HG03342 (cell line): Measurements from ENCODE around the gene QSOX2.
A peak's percentile ranks its signal among the peaks of the same experiment; 100 is the strongest.

Experiments
- ATAC-seq: cut with Tn5 transposase; IDR thresholded peaks from one replicate; pipeline ENCODE4 v1.9.1; 2021; ENCODE audit warnings: mild to moderate bottlenecking, moderate library complexity; ENCODE audit not compliant: unreplicated experiment

QSOX2 gene, protein sequence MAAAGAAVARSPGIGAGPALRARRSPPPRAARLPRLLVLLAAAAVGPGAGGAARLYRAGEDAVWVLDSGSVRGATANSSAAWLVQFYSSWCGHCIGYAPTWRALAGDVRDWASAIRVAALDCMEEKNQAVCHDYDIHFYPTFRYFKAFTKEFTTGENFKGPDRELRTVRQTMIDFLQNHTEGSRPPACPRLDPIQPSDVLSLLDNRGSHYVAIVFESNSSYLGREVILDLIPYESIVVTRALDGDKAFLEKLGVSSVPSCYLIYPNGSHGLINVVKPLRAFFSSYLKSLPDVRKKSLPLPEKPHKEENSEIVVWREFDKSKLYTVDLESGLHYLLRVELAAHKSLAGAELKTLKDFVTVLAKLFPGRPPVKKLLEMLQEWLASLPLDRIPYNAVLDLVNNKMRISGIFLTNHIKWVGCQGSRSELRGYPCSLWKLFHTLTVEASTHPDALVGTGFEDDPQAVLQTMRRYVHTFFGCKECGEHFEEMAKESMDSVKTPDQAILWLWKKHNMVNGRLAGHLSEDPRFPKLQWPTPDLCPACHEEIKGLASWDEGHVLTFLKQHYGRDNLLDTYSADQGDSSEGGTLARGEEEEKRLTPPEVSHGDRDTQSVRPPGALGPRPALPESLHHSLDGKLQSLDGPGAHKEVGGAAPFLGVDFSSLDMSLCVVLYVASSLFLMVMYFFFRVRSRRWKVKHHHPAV

DNA sequence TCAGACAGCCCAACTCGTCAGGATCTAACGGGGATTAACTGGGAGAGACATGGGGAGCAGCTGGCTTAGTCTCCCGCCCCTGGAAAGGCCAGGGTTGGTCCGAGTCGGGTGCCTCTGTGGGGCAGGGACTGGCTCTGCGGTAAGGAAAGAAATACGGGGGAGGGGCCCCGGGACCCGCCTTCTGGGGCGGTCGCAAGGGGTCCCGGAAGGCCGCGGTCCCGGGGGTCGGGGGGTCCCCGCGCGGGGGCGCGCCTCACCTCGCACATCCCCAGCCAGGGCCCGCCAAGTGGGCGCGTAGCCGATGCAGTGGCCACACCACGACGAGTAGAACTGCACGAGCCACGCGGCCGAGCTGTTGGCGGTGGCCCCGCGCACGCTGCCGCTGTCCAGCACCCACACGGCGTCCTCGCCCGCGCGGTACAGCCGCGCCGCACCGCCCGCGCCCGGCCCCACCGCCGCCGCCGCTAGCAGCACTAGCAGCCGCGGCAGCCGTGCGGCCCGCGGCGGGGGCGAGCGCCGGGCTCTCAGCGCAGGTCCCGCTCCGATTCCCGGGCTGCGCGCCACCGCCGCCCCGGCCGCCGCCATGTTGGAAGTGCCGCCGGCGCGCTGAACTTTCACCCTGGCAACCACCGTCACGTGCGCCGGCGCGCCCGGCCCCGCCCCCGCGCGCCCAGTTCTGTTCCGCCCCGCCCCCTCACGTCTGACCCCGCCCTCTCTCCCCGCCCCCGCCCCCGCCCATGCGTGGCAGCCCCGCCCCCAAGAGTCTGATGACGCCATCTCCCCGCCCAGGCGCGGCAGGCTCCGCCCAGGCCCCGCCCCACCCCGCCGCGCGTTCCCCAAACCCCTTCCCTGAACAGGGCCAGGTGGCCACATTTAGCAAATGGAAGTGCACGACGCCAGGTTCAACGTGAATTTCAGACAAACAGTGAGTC, at the start of gene QSOX2:
TSS of gene QSOX2 (minus strand) at position 594 of the 932 bp plus-strand sequence. CDS start at position 585, 9 bp downstream.
- peak; percentile 45 for ATAC-seq

DNA sequence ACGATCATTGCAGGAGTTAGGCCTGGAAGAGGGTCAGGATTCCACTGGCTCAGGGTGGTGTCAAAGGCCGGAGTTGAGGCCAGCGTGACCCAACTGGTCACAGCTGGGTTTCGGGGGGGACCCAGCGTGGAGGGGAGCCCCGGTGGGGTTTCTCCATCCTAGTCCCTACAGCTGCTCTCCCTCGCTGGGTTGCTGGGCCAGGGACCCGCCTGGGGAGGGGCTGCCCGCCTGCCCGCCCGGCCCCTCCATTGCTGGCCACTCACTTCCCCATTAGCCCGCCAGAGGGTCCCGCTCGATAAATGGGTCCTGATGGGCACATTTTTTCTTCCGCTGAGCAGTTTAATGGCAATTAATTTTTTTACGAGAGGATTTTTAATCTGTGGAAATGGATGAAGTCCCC, 49.4 kb upstream of the QSOX2 start:
- ATAC-seq = no peak

DNA sequence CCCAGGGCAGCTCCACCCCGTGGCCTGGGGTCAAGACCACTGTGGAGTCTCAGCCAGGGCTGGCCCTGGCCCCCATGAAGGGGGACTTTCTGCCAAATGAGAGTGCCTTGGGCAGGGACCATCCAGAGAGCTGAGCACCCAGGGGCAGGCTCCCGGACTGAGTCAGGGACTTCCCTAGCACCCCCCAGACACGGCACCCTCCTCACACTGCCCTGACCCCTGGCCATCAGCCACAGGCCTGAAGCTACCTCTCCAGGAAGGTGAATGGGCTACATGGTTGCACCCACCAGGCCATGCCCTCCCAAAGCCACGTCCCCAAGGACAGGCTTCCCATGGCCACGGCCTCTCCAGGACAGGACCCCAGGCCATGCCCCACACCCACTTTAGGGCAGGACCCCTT, 48.8 kb upstream of the QSOX2 start:
- no peak for ATAC-seq

DNA sequence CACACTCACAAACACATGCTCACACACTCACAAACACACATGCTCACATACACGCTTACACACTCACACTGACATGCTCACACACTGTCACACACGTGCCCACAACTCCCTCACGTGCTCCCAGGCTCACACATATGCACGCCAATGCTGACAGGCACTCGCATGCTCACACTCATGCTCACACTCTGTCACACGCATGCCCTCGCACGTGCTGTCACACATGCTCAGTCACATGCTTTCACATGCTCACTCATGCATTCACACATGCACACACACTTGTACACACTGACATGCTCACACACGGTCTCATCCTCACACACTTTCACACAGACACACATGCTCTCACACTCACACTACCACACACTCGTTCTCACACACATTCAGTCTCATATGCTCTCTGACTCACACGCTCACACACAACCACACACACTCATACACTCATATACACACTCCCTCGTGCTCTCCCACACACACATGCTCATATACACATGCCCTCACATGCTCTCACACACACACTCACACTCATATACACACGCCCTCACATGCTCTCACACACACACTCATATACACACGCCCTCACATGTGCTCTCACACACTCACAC, 48.0 kb upstream of the QSOX2 start:
- no peak for ATAC-seq

DNA sequence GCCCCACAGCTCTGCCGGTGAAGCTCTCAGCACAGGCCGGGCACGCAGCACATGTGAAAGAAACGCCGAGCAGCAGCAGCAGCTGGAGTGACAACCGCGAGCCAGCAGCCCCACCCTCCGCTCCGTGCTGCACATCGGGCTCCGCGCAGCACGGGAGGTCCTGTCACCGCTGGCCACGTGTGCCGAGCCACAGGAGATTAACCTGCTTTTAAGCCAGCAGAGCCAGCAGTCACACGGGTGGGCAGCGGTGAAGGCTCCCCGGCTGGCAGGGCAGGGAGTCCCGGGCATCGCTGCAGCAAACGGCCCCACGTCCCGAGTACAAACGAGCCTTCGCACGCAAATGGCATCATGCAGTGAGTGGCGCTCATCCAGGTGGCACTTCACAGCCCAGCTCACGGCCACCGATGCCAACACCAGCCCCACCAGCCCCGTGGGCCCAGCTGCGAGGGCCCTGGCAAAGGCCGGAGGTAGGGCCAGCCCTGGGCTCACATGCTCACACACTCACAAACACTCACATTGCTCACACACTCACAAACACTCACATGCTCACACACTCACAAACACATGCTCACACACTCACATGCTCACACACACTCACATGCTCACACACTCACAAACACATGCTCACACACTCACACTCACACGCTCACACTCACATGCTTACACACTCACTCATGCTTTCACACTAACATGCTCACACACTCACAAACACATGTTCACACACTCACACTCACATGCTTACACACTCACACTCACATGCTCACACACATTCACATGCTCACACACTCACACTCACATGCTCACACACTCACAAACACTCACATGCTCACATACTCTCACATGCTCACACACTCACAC, 47.2 kb upstream of the QSOX2 start:
- no peak for ATAC-seq

DNA sequence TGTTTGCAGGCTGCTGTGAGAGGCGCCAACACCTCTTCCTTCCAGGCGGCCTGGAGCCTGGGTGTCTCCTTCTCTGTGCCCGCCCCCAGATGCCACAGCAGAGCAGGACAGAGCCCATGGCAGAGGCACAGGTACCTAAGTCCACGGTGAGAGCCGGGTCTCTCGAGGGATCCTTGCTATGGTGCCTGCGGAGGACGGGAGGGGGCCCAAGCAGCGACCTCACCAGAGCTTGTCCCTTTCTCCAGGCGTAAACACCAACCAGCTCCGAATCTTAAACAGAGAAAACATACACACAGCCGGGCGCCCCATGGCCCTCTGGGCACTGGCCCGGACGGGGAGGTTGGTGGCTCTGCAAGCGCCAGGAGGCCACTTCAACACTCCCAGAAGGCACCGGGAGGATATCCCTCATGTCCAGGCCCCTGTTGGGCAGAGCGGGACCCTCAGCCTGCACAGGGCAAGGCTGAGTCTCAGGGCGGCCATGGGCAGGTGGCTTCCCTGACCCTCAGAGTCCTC, 46.5 kb upstream of the QSOX2 start:
- ATAC-seq = no peak

DNA sequence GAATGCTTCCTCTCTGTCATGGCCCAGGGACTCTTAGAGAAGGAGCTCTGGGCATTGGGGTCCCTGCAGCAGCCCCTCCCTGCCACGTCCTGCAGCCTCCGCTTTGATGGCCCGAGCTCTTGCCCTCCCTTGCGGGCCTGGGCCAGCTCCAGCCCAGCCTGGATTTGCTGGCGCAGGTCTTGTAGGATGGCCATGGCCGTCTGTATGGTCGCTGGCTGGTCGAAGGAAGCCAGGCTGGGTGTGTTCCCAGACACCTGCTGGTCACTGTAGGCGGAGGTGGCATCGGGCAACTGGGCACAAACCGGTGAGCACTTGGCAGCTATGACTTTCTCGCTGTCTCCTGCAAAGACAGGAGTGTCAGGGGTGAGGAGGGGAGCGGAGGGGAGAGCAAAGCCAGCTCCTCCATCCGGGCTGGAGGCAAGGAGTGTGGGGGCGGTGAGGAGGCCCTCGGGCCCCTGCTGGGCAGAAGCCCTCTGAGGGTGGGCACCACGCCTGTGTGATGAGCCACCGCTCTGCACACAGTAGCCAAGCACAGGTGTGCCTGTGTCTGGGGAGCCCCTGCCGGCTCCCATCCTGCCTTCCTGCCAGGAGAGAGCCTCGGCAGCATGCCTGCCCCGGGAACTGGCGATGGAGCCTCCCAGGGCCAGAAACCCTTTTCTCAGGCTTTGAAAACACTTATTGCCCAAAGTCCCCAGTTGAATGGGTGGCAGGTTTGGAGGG, 45.9 kb upstream of the QSOX2 start:
- ATAC-seq = no peak

DNA sequence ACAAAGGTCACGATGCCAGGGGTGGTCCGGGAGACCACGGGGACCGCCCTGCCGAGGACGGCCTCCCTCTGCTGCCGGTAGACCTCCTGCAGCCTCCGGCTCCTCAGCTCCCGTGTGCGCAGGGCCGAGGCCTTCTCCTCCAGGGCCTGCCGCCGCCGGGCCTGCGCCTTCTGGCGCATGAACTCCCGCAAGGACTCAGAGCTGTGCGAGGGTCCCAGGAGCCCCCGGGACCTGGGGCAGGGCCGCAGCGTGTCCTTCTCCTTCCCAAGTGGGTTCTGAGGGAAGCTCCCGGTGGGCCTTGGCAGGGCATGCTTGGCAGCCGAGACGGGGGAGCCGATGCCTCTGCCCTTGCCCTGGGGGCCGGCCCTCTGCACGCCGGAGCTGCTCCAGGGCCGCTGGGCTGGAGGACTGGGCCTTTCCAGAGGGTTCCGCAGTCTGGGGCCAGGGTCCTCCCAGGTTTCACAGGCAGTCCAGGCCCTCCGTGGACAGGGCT, 44.9 kb upstream of the QSOX2 start:
- no peak for ATAC-seq

DNA sequence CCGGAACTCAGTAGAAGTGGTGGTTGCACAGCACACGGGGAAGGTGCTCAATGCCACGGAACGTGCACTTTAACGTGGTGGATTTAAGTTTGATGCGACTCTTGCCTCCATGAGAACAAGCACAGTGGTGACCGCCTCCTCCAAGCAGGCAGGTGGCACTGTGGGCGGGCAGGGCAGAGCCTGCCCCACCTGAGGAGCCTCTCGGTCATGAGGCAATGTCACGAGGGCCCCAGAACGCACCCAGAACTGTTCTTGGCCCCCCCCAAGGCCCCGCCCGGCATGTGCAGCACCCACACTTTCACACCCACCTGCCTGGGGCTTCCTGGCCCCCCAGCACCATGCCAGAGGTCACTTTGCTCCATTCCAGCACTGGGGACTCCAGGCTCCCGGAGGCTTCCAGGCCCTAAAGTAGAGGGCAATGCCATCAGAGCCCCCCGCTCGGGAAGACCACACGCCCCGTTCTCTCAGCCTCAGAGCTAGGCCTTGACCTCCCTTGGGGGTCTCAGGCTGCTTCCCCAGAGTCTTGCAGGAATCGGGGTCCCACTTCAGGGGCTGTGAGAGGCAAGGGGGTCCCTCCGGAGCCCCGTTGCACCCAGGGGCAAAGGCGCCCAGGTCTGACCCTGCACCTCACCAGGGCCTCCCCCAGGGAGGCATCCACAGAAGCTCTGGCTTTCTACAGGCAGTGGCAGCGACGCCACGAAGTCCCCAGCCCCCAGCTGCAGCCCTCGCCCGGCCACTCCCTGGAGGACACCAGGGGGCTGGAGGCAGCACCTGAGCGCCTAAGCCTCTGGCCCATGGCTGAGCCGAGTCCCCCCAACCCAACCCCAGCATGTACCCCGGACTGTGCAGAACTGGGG, 44.3 kb upstream of the QSOX2 start:
- ATAC-seq = no peak

DNA sequence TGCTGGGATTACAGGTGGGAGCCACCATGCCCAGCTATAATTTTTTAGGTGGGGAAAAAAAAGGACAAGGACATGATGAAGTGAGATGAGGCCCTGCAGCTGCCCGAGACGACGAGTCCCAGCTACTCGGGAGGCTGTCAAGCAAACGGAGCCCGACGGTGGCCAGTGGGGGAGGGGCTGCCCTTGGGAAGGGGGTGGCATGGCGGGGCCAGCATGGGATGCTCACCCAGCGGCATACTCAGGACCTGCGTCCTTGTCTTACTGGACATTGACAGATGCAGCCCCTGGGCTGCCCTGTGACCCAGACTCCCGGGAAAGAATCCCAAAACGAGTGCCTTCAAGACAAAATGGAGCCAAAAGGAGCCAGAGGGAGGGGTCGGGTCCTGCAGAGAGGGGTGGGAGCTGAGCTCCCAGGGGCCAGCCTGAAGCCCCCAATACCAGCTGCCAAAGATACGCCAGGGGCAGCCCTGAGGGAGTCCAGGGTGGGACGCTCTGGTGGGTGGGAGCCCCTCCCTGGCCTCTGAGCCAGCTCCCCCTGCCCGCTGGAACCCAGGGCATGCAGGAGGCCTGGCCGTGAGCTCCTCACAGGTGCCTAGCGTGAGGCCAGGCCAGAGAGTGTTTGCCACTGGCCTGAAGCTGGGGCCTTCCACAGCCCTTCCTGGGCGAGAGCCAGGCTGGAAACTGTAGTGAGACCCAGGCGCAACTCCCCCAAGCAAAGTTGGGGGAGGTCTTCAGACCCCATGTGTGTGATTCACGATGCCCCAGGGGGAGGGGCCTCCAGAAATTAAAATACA, 42.5 kb upstream of the QSOX2 start:
- ATAC-seq = no peak

DNA sequence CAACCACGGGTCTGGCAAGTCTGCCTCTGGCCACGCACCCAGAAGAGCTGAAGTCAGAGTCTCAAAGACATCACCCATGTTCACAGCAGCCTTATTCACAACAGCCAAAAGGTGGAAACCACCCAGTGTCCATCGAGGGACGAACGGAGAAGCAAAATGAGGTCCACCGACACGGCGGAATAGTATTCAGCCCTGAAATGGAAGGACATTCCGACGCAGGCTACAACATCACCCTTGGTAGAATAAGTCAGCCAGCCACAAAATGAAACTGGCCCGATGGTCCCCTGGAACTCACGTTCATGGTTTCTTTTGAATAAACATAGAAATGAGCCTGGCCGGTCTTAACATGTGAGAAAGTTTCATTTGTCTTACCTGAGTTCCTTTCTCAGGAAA, 41.4 kb upstream of the QSOX2 start:
- no peak for ATAC-seq

DNA sequence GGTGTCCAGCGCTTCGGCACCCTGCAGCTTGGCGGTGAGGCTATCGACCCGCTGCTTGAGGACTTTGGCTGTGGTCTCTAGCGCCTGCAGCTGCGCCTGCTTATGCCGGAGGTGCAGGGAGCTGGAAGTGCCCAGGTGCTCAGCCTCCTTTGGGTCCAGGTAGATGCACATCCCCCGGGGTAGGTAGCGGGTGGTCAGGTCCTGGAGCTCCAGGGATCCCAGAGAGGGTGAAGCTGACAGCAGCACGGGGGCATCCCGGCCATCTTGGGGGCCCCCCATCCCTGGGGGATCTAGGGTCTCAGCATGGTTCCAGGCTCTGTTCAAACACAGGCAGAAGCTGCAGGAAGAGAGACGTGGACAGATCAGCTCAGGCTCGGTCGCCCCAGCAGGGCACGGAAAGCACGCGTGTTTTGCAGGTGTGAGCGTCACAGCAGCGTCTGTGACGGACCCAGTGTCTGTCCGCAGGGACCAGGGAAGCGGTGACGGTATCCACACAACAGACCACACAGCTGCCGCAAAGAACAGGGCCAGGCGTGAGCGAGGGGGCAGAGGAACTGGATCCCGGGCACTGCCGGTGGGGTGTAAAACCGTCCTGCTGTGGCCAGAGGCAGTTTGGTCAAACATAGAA, 40.9 kb upstream of the QSOX2 start:
- no peak for ATAC-seq

DNA sequence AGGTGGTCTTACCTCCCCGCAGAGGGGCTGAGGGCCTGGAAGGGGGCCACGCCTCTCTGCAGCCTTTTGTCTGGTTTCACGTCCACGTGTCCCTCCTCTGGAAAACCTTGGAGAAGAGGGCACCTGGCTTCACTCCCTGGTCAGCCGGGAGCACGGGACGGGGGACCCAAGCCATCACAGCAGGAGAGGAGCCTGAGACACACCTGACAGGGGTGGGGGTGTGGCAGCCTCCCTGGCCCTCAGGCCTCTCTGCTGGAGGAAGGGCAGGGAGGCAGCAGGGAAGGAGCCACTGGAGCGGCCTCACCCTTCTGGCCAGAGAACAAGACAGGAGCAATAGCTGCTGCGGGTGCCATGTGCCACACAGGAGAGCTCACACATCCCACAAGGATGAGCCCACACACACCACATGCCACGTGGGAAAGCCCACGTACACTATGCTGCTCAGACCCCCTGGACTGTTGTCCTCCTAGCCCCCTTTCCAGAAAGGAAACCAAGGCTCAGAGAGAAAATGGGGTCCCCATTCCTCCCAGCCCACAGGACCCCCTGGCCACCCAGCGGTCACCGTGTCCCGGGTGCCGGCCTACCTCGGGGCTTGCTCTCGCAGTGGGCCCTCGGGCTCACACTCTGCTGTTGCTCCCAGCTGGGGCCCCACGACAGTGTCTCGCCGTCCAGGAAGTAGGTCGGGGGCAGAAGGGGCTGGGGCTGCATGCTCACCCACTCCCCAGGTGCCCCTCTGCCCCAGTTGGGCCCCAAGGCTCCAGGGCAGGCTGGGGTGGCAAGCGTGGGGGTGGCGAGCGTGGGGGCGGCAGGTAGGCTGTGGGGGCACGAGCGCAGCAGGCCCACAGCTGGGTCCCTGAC, 40.1 kb upstream of the QSOX2 start:
- ATAC-seq = no peak

DNA sequence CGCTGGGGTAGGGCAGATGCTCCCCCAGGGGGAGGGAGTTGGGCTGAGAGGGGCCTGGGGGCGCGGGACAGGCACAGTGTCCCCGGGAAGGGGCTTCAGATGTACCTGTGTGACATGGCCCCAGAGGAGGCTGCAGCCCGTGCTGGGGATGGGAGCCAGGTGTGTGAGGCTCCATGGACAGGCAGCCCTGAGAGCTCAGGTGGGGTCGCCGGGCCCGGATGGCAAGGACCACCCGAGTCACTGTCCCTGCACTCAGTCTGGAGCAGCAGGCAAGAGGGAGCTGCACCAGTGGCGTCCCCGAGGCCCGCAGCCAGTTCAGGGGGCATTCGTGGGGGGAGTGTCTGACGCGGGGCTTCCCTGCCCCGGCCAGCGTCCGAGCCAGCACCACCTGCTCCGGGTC, 39.3 kb upstream of the QSOX2 start:
- no peak for ATAC-seq

DNA sequence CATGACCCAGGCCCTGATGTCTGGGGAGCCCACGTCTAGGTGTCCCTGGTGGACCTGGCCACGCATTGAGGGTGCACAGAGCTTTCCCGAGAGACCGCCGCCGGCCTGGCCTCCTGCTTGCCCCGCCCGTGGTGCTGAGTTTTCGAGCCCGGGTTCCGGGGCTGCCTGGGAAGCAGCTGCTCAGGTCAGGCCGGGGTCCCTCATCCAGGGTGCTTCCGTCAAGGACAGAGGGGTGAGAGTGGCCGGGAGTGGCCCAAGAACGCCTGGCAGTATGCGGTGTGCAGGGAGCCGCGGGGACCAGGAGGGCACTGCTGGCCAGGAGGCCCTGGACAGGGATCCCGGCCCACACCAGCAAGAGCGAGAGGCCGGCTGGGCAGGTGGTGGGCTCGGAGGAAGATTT, 38.7 kb upstream of the QSOX2 start:
- no peak for ATAC-seq
